Fibroblast of skin of back (primary cell): ENCODE results near the gene MTCL1.

Experiments
- DNase-seq: peaks from one replicate; pipeline ENCODE4 v3.0.0-alpha.2; 2013

The MTCL1 gene

DNA sequence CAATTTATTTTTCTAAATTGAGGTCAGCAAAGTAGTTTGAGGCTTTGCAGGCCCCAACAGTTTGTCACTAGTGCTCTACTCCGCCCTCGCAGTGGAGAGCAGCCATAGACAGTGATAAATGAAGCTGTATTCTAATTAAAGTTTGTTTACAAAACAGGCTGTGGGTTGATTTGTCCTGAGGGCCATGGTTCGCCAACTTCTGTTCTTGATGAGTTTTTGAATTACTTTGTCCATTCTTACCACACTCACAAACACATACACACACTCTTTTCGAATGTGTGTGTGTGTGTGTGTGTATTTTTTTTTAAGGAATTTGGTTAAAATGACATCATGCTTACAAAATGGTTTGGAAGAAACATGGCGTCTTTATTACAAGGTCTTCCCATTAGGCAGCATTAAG, 68.6 kb downstream of the MTCL1 start:
- DNase-seq, result no peak

DNA sequence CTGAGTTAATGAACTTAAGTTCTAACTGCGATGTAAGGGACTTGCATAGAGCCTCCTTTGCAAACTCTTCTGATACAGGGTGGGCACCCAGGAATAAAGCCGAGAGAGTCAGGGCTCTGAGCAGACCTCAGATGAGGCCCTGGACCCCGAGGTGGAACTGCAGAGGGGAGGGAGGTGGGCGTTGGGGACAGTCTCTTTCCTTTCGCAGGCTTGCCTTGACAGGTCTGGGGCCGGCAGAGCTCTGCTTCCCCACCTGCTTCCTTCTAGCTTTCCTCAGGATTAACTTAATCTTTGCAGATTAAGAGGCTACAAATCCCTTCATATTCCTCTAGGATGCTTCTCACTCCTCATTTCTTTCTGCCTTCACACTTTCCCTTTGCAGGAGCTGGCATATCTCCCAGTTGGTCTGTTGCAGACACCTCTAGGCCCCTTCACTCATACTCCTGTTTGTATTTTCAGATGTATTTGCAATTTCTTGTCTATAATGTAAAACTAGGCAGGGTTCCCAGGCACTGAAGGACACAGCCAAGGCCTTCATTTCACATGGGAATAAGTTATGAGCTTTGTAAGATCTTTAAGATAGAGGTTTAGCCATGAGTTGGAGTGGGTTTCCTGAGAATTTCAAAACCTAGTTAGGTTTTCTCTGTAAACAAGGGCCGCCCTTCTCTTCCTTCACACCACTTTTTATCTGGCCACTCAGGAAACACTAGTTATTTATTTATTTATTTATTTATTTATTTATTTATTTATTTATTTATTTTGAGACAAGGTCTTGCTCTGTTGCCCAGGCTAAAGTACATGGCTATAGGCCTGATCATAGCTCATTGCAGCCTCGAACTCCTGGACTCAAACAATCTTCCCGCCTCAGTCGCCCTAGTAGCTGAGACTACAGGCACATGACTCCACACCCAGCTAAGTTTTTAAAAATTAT, 70.9 kb downstream of the MTCL1 start:
- DNase-seq, result no peak

DNA sequence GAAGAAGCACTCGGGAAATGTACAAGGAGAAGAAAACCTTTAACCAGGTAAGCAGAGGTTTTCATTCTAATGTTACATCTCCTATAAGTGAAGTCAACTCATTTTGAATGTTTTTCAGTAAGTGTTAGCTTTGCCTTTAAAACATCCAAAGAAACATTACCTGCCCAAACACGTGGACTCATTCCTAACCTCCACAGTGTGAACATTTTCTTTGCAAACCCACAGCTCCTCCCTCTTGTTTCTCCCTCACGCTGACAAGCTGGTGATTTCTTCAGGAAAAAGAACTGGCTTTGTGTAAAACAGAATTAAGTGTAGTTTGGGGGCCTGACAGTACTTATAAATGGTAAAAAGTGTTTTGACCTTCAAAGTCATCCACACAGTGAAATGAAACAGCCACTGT, 72.5 kb downstream of the MTCL1 start:
- DNase-seq, result no peak

DNA sequence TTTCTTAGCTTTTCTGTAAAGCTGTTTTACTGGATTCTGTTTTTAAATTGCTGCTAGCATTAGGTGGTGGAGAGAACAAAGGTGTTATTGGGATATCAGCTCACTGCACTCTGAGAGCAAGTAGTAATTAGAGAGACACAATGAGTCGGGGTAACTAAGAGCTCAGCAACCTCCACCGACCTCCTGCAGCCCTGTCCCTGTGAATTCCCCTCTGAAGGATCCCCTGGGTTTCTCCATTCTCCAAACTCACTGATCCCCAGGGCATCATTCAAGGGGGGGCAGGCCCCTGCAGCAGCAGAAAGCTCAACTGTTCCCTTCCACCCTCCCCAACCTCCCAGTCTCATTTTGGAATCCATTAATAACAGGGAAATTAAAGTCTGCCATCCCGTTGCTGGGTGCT, 73.0 kb downstream of the MTCL1 start:
- no peak for DNase-seq

DNA sequence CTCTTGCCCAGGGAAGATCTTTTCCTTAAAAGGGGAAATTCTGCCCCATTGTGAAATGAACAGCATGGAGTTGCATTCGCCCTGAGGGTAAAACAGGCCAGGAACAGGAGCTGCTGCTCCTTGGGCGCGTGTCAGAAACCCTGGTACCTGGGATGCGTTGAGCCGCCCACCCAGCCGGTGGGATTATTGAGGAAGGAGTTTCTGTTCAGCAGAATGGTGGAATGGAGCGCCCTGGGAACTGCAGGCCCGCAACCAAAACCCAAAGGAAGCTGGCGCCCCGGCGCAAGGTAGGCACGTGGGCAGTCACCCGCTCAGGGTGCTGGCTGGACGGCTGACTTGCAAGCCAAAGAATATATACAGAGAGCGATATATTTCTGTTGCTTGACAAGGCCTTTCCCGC, 73.5 kb downstream of the MTCL1 start:
- DNase-seq, result no peak

DNA sequence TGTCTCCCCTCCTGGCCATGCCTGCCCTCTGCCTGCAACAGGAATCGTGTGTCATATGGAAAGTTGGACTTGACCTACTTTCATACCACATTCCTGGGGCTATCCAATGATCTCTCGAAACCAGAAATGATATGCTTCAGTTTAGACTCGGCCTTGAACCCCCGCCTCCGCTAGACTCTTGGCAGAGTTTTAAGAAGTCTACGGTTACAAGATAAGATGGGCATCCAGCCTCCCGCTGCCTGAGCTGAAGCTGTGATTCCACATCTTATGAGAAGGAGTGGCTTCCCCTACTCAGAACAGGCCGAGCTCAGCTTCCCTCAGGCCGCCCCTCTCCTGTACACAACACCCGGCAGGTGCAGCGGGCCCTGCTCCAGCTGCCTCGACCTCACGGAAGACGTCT, 73.9 kb downstream of the MTCL1 start:
- DNase-seq, result no peak

DNA sequence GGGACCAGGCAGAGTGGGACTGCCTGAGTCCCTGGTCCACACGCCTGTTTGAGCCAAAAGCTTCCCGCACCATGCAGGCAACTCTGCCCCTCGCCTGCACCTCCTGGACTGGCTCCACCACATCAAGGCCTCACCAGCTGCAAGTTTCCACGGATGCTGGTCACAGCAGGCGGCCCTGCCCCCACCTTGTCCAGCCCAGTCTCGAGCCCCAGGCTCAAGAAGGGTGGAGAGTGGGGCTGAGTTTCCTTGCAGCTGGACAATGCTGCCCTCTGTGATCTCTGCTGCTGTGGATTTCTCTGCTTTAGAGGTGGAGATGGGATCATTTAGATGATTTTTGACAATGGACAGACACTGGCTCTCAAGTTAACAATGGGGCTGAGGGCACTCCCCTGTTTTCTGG, 74.9 kb downstream of the MTCL1 start:
- no peak for DNase-seq

DNA sequence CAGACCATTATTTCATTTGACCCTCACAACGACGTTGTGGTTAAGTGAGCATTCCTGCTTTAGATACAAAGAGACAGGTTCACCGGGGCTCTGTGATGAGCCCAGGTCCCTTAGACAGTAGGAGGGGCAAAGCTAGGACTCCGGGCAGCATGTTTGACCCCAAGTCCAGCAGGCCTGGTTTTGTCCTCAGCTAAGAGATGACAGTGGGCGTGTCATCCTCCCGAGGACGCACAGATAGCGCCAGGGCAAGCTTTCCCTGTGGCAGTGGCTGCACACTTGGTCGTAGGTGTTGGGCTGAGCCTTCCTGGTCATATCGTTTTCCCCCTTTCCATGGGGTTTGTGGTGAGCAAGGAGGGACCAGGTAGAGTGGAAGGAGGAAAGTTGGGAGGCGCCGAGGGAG, 76.3 kb downstream of the MTCL1 start:
- DNase-seq, result no peak

DNA sequence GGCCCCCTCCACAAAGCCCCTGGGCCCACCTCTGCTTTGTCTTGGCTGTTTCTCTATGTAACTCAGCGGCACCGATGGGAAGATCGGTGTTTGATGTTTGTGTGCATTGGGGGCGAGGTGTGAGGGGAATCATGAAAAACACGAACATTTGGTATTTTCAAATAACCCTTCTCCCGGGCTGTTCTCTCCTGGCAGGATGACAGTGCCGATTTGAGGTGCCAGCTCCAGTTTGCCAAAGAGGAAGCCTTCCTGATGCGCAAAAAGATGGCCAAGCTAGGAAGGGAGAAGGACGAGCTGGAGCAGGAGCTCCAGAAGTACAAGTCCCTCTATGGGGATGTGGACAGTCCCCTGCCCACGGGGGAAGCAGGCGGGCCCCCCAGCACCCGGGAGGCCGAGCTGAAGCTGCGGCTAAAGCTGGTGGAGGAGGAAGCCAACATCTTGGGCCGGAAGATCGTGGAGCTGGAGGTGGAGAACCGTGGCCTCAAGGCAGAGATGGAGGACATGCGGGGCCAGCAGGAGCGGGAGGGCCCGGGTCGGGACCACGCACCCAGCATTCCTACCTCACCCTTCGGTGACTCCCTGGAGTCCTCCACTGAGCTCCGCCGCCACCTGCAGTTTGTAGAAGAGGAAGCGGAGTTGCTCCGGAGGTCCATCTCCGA, 78.1 kb downstream of the MTCL1 start:
- DNase-seq, result no peak

DNA sequence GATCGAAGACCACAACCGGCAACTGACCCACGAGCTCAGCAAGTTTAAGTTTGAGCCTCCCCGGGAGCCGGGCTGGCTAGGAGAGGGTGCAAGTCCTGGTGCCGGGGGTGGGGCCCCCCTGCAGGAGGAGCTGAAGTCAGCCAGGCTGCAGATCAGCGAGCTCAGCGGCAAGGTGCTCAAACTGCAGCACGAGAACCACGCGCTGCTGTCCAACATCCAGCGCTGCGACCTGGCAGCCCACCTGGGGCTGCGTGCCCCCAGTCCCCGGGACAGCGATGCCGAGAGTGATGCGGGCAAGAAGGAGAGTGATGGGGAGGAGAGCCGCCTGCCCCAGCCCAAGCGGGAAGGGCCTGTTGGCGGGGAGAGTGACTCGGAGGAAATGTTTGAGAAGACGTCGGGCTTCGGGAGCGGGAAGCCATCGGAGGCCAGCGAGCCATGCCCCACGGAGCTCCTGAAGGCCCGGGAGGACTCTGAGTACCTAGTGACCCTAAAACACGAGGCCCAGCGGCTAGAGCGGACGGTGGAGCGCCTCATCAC, 78.7 kb downstream of the MTCL1 start:
- no peak for DNase-seq

DNA sequence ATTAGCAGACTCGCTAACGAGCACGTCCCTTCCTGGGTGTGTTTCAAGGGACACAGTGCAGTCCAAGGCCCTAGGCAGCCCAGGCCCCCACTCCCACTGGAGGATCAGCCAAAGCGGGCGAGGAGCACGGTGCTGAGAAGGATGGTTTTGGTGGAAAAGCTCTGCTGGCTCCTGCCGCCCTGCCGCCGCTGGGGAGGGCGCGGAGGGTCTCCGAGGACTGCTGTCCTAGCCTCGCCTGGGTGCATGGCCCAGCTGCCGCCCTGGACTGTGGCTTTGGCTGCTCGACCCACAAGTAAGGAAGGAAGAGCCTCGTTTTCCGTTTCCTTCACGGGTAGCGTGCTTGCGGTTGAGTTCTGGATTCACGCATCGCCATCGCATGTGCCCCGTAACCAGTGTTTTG, 79.9 kb downstream of the MTCL1 start:
- no peak for DNase-seq

DNA sequence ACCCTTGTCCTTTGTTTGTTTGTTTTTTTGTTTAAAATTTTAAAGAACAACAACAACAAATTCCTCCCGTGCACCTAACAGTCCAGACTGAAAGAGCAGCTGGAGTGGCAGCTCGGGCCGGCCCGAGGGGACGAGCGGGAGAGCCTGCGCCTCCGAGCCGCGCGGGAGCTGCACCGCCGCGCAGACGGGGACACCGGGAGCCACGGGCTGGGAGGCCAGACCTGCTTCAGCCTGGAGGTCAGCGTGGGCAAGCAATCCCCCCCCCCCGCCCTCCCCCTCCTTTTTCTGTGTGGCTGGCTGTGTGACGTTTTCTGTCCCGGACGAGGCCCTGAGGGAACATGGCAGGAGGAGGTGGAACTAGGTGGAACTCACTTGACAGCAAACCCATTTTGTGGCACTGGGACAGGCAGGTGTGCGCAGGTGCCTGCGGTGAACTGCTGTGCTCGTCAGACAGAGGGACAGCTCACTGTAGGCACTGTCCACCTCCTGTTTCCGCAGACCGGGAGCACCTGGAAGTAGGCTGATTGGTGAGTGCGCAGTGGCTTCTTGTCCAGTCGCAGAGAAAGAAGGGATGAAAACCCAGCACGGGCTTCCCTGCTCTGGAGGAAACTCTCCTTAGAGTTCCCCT, 80.6 kb downstream of the MTCL1 start:
- no peak for DNase-seq

DNA sequence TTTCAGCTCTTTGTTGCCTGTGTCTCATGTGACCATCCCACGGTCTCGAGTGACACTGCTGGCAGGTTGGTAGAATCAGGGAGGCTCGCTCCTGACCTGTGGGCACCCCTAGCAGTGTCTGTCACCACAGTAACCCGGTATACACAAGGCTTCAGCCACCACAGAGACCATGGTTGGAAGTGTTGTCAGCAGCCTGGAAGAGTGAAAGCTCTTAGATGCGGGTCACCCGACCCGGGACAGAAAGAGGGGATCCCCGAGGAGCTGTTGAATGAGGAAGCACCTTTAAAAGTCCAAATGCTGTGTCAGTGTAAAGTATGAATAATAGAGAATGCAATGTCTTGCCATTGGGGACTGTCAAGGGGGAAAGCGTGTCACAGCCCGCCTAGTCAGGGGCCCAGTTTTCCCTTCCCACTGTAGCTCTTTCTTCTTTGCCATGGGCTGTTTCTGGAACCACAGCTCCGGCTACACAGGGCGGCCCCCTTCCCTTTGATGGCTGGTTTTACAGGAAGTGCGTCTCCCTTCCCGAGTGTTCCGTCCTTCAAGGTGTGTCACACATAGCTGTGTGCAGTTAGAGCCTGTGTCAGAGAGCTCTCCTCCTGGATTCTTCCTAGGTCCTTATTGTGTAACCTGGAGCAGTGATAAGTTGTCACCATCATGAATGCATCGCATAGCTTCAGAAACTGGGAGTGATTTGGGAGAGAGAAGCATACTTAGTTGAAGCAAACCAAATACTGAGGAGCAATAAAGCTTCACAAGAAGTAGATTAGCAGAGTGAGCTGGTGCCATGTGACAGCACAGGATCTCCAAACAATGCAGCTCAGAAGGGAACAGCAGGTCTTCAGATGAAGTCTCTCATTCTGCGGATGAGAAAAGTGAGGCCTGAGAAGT, 81.4 kb downstream of the MTCL1 start:
- no peak for DNase-seq

DNA sequence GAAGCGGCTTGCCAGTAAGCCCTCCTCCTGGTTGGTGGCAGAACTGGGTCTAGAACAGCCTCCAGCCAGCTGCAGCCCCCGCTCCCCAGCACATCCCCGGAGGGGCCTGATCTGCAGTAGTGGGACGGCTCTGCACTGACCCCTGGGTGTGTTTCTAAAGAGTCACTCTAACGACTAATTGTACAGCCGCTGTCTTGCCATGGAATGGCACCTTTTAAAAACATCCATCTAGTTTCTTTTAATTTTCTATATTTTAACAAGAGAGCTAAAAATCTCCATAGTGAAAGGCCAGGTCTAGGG, 82.0 kb downstream of the MTCL1 start:
- no peak for DNase-seq

DNA sequence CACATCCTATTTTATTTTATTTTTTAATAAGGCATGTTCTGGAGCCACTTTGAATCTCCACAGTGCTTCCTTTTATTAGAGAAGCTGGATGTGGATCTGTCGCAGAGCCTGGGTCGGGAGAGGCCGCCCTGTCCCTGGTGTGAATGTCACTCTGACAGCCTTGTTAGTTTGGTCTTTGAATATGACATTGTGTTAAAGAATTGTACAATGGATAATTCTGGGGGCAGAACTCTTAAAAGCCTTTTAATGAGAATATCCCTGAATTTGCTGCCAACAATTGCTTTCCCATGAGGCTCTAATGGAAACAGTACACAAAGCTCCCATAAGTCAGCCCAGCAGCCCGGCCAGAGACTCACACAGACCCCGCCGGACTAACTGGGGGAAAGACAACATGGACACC, 82.4 kb downstream of the MTCL1 start:
- DNase-seq, result no peak

DNA sequence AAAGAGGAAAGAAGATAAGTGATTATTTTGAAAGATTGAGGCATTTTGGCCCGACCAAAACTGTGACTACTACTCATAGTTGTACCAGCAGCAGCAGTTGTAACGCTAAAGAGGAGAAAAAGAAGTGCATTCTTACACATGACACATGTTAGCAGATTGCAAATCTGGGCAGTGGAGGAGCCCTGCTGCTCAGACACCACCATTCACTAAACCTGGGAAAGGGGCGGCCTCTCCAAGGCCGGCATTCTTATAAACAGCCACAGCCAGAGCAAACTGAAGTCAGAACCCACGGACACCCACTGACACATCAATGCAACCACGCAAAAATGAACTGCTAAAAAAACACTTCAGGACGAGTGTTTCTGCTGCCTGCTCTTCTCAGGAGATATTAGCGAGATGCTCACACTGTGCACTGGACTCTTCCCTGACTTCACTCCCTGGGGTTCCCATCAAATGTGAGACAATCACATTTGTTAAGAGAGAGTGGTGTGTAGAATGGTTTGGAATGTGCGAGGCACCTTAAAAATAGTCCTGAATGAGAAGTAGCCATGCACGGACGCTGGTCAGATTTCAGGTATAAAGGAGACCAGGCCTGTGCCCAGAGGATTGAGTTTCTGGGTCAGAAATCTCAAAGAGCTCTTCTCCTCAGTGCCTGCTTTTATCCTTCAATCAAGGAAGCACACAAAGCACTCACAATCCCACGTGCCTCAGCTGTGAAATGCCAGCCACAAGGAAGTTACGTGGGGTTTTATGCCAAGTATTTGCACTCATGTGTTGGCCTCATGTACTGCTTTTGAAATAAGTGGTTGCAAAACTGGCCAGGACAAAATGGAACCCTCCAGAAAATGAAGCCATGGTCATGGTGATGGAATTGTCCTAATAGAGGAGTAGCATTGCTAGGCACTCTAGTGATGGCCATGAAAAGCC, 83.4 kb downstream of the MTCL1 start:
- DNase-seq, result peak; percentile 29

DNA sequence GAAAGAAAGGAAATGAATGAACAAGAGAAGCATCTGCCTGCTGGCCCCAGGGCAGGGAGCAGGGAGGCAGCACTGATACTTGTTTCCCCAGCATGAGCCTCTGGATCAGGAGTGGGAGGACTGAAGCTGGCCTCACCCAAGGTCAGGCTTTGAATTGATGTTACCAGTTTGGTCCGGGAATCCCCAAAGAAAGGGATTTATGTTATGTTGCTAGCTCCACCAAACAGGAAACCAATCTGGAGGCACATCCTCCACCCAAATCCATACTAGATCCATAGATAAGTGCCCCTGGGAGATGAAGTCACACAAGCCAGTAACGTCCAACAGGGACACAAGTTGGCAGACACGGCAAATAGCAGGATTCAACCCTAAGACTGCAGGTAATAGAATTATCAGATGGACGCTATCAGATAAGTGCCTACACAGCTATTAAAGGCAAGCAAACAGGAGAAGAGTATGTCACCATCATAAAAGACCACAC, 85.9 kb downstream of the MTCL1 start:
- no peak for DNase-seq

DNA sequence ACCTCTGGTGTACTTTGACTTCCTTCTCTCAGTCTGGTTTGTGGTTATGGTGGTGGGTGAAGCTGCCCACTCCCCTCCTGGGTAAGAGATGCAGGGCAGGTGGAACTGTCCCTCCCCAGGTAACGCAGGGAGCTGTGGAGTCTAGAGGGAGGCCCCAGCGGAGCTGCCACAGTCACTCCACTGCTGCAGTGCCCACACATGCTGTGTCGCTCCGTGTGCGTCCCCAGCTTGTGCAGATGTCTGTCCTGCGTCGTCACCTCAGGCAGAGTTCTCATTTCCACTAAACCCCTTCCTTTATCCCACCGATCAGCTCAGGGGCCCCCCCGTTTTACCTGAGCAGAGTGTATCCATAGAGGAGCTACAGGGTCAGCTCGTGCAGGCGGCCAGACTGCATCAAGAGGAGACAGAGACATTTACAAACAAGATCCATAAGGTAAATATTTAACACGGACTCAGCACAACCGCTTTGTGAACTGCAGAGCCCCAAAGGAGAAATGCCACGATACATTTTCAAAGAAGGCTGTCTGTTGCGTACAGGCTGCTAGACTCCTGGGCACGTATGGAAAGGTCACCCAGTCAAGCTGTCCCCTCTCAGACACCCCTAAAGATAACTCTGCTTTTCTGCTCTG, 87.4 kb downstream of the MTCL1 start:
- DNase-seq, result no peak

DNA sequence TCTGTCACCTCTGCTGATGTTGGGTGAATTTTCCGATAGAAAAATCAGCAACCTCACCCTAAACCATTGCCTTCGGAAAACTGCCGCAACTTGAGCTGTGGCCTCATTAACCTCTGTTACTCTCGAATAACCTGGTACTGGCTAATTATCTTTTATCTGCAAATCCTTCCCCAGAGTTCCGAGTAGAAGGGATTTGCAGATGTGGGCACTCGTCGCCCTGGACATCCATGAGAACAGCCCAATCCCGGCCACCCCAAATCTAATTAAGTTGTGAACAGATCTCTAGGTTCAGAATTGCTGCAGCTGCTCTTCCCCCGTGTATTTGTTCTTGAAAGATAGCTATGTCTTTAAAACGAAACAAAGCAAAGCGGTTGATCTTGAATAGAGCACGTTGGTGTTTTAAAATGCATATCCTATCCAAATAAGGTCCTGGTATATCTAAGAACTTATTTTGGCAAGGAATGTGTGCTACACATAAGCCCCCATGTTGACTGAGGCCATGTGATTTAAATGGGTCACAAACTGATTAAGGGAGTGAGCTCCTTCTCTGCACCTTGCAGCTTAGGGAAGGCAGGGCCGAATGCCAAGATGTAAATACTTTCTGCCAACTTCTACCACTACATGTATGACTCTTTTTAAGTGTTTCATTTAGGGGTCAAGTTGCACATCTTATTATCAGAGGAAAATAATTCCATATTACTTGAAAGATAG, 88.2 kb downstream of the MTCL1 start:
- DNase-seq, result no peak
